NCI-H1694 treated with DMSO at 0.1 percent for 48 hours (cell line): Measurements from ENCODE around the gene BRD4.
"Not testable (repeated sequence)": the region's sequence is repeated elsewhere in the genome, so short reads cannot be mapped to it uniquely, and the experiment has no call there.

Experiments used
- DNase-seq: peaks from one replicate; lab custom pipeline; 2025; lab: John Stamatoyannopoulos, UW

Gene BRD4

DNA sequence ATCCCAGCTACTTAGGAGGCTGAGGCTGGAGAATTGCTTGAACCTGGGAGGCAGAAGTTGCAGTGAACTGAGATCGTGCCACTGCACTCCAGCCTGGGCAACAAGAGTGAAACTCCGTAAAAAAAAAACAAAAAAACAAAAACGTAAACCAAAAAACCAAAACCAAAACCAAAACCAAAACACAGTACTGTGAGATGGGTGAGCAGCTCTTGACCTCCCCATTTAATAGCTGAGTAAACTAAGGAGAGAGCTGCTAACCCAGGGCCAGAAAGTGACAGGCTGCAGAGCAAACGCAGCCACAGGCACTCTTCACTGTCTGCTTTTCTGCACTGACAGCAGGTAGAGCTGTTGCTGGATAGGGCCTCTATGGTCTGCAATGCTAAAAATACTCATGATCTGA lies 27.7 kb upstream of the BRD4 start:
- not testable (repeated sequence) for DNase-seq

DNA sequence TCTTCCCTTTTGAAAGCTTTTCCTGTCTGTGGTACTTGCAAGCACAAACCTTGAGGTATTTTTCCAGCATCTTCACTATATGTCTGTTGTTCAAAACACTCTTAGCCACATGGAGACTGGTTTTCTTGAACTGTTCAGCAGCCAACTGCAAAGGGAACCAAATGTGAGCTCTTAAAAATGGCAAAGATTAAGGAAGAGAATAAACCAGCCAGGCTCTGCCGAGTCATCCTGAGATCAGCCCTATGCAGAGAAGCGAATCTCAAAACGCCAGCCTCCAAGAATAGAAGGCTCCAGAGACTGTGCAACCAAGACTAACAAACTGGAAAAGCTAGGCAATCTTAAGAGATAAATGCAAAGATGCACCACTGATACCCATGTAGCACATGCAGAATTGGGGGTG lies 26.6 kb upstream of the BRD4 start:
- DNase-seq: no peak

DNA sequence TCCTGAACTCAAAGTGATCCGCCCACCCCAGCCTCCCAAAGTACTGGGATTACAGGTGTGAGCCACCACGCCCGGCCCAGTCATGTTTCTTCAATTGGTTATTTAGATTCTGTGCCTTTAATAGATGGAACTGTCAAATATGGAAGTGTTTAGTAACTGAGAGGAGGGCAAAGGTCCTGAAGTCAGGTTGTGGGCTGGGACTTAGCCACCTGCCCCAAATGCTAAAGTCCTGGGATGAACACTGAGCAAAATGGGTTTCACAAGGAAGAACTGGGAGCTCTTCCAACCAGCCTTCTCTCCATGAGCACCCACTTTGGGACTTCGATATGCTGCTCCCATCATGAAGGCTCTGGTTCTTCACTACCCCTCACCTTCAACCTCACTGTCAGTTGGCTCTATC lies 25.6 kb upstream of the BRD4 start:
- no peak for DNase-seq

DNA sequence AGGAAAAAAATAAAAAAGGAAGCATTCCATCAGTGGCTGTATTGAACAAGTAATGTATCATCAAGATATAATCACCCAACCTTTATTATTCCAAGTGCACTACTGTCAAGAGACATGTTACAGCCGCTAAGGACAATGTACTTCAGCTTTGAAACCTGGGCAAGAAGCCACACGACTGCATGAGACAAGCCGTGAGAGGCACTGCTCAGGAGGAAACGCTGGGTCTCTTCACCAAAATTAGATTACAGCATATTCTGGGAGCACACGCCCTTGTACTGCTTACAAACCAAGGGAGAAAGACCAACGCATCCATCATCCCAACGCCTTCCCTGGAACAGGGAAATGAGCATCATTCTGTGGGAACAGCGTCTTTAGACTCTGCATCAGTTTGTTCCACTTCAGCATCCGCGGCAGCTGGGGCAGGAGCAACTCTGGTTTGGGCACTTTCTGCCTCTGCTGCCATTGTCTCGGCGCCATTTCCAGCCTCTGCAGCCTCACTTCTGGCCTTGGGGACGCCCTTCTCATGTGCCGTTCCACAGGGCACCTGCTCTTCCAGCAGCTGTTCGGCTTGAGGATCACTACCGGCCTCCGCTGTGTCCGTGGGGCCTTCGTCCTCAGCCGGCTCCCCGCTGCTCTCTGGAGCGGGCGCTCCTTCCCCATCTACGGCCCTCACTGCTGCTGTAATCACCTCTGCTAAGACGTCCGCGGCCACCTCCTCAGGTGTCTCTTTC lies 22.4 kb upstream of the BRD4 start:
- DNase-seq: no peak

DNA sequence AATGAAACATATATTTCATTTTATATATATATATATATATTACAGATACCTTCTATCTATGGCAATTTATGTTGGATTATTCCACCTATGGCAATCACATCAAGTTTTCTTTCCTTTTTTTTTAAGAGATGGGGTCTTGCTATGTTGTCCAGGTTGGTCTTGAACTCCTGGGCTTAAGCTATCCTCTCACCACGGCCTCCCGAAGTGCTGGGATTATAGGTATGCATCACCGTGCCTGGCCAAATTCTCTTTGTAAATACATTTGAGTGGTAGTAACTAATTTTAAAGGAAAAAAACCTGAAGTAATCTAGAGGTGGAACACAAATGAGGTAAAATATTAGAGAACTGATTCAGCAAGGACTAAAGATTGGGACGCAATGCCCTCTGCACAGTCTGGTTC lies 21.6 kb upstream of the BRD4 start:
- DNase-seq: no peak

DNA sequence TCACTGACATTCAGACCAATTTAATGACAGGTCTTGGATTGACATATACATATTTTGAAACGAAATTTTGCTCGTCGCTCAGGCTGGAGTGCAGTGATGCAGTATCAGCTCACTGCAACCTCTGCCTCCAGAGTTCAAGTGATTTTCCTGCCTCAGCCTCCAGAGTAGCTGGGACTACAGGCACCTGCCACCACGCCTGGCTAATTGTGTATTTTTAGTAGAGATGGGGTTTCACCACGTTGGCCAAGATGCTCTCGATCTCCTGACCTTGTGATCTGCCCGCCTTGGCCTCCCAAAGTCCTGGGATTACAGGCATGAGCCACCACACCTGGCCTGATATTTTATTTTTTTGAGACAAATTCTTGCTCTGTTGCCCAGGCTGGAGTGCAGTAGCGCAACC lies 20.2 kb upstream of the BRD4 start:
- DNase-seq: not testable (repeated sequence)

DNA sequence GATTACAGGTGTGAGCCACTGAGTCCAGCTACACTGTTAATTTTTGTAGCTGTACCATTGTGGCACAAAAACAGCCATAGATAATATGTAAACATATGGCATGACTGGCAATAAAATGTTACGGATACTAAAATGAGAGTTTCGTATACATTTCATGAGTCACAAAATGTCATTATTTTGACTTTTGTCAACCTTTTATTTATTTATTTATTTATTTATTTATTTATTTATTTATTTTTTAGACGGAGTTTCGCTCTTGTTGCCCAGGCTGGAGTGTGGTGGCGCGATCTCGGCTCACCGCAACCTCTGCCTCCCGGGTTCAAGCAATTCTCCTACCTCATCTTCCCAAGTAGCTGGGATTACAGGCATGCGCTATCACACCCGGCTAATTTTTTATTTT lies 9.0 kb upstream of the BRD4 start:
- DNase-seq: not testable (repeated sequence)

DNA sequence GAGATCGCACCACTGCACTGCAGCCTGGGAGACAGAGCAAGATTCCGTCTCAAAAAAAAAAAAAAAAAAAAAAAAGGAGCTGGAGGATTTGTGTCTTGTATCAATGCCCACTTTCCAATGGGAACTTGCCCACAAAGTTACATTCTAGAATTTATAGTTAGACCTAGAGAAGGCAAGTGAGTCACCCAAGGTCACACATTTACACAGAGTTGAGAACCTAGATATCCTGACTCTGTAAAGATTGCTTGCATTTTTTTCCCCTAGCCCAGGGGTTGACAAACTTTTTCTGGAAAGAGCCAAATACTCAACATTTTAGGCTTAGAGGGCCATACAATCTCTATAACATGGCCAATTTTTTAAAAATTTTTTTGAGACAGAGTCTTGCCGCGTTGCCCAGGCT lies 7.7 kb upstream of the BRD4 start:
- no peak for DNase-seq

DNA sequence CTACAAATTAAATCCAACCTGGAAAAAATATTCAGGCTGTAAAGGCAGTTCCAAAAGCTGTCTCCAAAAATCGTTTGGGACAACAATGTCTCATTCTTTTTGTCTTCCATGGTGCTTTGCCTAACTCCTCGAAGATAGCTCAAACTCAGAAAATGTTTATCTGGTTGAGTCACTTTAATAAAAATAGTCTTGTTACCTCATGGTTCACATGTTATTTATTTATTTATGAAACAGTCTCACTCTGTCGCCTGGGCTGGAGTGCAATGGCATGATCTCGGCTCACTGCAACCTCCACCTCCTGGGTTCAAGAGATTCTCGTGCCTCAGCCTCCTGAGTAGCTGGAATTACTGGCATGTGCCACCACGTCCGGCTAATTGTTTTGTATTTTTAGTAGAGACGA lies 4.9 kb upstream of the BRD4 start:
- DNase-seq: no peak

DNA sequence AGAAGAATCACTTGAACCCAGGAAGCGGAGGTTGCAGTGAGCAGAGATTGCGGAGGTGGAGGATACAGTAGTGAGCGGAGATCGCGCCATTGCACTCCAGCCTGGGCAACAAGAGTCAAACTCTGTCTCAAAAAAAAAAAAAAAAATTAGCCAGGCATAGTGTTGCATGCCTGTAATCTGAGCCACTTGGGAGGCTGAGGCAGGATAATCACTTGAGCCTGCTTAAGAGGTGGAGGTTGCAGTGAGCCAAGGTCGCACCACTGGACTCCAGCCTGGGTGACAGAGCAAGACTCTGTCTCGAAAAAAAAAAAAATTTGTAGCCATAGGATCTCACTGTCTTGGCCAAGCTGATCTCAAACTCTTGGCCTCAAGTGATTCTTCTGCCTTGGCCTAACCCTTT lies 3.7 kb upstream of the BRD4 start:
- not testable (repeated sequence) for DNase-seq

DNA sequence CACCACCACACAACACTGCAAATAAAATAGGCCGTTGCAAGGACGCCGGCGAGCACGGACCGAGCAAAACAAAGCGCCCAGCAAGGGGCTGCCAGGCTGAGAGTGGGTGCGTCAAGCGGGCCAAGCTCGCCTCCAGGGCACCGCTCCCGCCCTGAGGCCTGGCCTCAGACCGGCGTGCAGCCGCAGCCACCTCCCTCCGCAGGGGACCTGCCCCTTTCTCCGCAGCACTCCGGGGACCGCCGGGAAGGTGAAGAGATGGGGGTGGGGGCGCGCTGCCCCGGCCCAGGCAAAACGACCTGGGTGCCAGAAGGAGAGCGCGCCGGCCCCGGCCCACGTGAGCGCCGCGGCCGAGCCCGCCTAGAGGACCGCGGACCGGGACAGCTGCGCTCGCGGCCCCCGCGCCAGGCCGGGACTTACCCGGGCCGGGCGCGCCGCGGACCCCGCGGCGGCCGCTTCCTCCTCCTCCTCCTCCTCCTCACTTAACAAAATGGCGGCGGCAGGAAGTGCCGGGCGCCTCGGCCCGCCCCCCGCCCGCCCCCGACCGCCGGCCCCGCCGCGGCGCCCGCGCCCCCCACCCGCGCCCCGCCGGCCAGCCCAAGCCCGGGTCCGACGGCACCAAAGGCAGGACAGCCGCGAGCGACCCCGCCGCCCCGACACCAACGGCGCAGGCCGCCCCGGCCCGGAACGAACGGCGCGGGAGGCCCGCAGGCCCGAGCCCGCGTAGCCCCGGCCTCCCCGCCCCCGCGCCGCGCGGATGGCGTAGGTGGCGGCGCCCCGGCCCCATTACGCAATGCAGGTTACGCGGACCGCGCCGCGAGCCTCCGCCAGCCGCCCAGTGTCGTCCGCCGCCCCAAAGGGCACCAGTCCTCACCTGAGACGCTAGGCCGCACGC lies 674 bp downstream of the BRD4 start:
- DNase-seq: no peak

DNA sequence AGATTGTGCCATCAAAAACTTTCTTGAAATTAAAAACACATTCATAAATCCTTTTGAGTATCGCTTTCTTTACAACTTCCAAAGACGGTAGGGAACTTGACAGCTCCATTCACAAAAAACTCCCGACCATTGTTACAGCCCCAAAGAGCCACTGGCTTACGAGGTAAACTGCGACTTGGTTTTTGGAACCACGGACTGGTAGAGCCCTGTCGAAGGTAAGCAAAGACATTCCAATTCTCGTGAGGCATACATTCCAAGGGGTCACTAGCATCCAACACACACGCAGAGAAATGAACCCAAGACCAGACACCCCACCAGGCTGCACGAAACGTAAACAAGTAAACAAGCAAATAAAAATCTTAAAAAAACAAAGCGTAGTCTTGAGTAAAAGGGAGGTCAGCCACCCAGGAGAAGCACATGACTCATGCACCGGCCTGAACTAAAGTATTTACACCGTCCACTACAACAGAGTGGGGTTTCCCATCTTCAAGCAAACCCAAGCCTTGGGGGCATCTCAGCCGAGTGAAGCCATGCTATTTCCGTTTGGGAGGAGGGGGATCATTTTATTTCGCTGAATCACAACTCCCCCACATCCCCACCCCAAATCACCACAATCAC lies 1.4 kb downstream of the BRD4 start:
- DNase-seq: no peak

DNA sequence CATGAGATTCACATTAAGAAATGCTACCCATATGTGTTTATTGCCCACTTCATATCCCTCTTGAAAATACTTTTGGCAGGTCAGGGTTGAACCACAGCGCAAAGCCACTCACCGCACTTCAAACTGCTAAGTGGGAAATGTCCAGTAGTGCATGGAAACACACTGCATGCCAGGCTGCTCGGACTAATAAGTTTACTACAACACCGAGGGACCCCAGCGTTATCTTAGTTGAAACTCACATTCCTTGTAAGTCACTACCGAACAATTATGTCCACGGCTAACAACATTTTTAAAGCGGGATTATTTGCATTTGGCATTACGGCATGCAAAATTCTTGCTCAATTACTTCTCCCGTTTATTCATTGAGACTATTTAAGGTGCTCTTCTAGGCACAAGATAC lies 4.0 kb downstream of the BRD4 start:
- DNase-seq: no peak

DNA sequence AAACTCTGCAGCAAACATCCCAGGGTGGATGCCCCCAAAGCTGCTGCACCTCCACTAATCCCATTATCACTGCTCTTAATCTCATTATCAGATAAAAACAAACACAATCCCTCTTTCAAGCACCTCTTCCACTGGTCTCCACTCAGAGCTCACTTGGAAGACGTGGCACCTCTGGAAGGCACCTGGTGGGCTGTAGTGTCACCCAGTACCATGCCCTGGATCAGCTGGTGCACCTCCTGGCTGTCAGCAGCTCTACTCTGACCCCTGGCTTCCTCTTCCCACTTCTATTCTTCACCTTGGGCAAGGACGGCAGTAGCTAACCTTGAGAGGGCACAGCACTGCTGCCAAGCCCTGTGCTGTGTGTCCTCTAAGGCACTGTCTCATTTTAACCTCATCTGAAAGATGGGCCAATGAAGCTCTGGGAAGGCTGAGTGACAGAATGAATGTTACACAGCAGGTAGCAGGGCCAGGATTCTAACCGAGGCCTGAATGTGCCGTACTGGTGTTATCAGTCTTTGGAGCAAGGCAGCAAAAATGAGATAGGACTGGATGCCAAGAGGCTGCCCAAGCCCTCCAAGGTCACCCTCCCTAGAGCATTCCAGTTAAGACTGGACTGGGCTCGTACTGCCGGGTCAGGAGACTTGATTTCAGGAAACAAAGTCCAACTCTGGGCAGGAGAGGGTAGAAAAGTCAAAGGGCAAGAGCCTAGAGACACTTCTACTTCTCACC lies 7.4 kb downstream of the BRD4 start:
- no peak for DNase-seq

DNA sequence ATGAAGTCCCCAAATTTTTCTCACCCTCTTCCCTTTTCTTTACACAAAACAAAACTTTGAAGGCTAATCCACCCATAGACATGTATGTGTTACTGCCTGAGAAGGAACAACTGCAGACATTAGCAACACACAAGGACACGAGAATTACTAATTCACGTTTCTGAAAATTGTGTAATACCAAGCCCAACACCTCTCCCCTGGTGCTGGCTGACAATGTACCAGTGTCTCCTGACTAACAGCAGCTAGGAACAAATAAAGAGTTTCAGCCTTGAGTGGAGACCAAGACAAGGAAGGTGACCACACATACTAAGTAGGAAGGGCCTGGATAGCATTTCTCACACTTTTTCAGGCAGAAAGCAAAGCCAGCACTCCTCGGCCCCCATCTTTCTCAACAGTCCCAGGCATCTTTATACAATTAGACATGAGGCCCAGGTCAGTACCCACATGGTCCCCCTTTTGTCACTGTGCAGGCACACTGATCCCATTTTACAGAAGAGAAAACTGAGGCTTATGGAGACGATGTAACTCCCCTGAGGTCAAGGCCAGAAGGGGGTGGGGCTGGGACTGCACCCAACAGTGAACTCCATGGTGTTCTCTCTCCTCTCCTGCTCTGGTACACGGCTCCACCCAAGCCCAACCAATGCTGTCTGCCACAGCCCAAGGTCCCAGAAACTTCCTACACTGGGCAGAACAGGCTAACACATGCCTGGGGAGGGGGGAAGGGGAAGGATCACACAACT lies 8.7 kb downstream of the BRD4 start:
- DNase-seq: no peak

DNA sequence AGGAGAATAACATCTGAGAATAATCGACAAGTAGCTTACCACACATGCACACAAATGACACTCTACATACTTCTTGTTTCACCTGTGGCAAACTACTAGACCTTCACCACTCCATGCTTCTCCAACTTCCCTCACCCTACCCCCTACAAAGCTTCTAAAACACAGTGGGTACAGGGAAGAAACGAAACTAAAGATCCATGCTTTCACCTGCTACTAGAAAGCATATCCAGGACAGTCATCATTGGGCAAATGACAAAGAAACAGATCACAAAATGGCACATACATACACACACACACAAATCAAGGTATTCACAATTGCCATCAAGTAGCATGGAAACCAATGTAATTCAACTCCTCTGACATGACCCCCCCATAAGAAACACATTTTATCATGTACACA lies 10.6 kb downstream of the BRD4 start:
- no peak for DNase-seq

DNA sequence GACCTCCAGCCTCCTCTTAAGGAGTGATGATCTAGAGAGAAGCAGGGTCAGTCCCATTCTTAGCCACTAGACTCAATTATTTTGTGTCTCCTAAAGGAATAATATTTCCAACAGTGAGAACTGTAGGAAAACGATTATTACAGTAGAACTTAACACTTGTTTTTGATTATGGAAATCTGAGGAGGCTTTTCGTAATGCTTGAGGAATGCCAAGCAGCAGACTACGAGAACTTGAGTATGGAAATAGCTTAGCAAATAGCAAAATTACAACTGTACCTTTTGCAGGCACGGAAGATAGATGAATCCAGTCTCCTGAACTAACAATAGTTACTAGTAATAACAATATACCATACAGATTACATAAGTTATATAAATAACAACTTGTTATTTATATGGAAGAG lies 12.2 kb downstream of the BRD4 start:
- no peak for DNase-seq

DNA sequence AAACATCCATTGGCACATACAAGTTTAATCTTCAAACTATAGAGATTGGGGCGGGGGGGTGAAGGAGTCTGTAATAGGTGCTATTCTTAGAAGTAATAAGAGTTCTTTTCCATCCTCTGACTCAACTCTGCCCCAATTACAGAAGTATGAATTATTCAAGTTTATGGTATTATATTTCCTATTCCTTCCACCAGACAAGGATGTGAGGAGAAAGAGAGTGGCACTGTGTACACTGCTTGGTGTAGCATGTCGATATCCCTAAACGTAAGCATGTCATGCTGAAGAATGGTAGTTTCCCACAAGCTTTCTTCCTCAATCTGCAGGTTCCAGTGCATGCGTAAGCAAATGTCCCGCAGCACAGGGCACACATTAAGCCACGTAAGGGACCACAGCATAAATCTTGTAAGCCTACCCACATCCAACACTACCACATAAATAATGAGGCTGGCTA lies 14.1 kb downstream of the BRD4 start:
- DNase-seq: no peak

DNA sequence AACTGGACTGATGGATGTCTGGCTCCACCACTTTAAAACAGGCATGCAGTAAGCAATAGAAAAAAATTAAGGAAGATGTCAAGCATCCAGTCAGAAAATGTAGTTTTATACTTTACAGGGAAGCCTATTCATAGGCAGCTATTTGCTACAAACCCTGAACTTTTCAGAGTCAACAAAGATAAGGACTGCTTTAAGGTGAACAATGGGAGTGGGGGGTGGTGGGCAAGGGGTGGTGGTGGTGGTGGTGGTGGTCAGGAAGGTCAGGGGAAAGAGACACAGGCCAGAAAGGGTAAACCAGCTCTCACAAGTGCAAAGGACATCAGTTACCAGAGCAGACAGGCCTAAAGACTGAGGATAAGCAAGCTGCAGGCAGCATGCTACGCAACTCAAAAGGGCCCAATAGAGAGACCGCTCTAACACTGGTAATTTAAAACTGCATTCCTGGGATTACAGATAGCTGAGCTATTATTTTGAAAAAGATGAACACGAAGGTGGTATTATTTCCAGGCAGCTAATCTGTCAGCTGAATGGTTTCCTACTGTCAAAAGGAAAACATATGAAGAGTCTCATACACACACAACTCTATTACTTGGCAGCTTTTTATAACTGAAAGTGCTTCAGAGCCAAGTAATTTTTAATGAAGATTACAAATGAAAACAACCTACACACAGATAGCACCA lies 14.8 kb downstream of the BRD4 start:
- DNase-seq: no peak

DNA sequence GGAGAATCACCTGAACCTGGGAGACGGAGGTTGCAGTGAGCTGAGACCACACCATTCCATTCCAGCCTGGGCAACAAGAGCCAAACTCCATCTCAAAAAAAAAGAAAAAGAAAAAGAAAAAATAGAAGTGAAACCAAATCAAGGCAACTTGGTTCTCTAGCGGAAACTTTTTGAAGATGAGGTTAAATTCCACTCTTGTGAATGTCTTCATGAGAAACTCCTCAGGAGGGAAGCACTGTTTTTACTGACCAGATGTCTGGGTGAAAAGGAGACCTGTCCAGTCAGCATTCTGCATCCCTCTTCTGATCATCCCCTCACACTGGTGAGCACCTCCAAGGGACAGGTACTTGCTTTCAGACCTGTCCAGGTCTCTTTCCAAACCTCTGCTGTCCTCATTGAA lies 15.8 kb downstream of the BRD4 start:
- DNase-seq: no peak

DNA sequence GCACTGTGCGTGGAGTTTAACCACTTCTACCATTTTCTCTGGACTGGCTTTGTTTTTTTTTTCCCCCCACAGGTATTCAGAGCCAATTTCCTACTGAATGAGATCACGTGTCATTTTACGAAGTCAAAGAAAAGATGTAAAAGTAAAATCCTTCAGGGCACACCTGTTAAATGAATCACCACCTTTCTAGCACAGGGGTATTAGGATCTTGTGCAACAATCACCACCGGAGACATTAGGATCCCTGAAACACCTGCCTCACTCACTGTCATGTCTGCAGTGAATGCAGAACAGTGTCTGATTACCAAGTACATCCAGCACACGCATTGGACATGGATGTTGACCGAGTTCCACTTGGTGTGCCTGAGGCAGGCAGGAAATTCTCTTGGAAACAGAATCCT lies 17.2 kb downstream of the BRD4 start:
- DNase-seq: no peak
